HG03520 (cell line): ENCODE data around the gene GOLGA1.
"Not testable (repeated sequence)": the region's sequence is repeated elsewhere in the genome, so short reads cannot be mapped to it uniquely, and the experiment has no call there.

Experiments
- ATAC-seq: cut with Tn5 transposase; IDR thresholded peaks from one replicate; pipeline ENCODE4 v1.9.1; 2021; ENCODE audit warnings: mild to moderate bottlenecking, moderate library complexity; ENCODE audit not compliant: unreplicated experiment

The GOLGA1 gene

GRCh38 chr9:124839612-124840299, 101.1 kb downstream of the GOLGA1 start:
- ATAC-seq: no peak

GRCh38 chr9:124838567-124839275, 102.2 kb downstream of the GOLGA1 start:
- ATAC-seq: not testable (repeated sequence)

- not testable (repeated sequence) for ATAC-seq
These were observed 102.8 kb downstream of the GOLGA1 start for GRCh38 chr9:124838132-124838531.

- ATAC-seq: no peak
These were observed 105.8 kb downstream of the GOLGA1 start for GRCh38 chr9:124835026-124835557.

GRCh38 chr9:124834591-124834990, 106.3 kb downstream of the GOLGA1 start:
- no peak for ATAC-seq

- ATAC-seq: no peak
These were observed 109.1 kb downstream of the GOLGA1 start for GRCh38 chr9:124831642-124832364.

GRCh38 chr9:124830593-124830992, 110.3 kb downstream of the GOLGA1 start:
- no peak for ATAC-seq

GRCh38 chr9:124829334-124829669, 111.6 kb downstream of the GOLGA1 start:
- ATAC-seq: no peak

GRCh38 chr9:124828489-124829333, 112.2 kb downstream of the GOLGA1 start:
- no peak for ATAC-seq
